GM23338 (cell line): Measurements from ENCODE around the gene CD302. TPM values are rescaled to one million over a fixed set of nuclear protein-coding genes. Genes with fewer than 3 reads are reported as not detected.
A peak's percentile ranks its signal among the peaks of the same experiment; 100 is the strongest.

Experiments
- ATAC-seq: fragments of 200-7000 bp; cut with Tn5 transposase; 3 replicates; pipeline ENCODE4 v1.9.1; 2020
- DNase-seq: peaks from one replicate; pipeline ENCODE4 v3.0.0-alpha.2; 2015; ENCODE audit warnings: low spot score
- H2AFZ ChIP-seq: fragments of 200-600 bp; sonication (generic); 2 replicates; pipeline ENCODE4 v1.8.0; 2016; ENCODE audit warnings: antibody characterized with exemption, mild to moderate bottlenecking, moderate library complexity
- H3F3A ChIP-seq: fragments of 200-600 bp; sonication (generic); replicated peaks from 2 replicates; pipeline ENCODE4 v1.8.0; 2017; ENCODE audit warnings: antibody characterized with exemption, mixed run types, low read depth
- H3K27ac ChIP-seq: fragments of 200-600 bp; sonication (generic); 2 replicates; pipeline ENCODE4 v1.6.1; 2016; ENCODE audit warnings: low read depth
- H3K27me3 ChIP-seq: fragments of 200-600 bp; sonication (generic); 2 replicates; pipeline ENCODE4 v1.8.0; 2016; ENCODE audit warnings: mild to moderate bottlenecking, mixed run types, moderate library complexity; ENCODE audit not compliant: insufficient read depth
- H3K36me3 ChIP-seq: fragments of 200-600 bp; sonication (generic); 2 replicates; pipeline ENCODE4 v1.8.0; 2016; ENCODE audit warnings: mild to moderate bottlenecking; ENCODE audit not compliant: insufficient read depth
- H3K4me1 ChIP-seq: fragments of 200-600 bp; sonication (generic); 2 replicates; pipeline ENCODE4 v1.8.0; 2016; ENCODE audit warnings: mild to moderate bottlenecking, moderate library complexity; ENCODE audit not compliant: insufficient read depth
- H3K4me2 ChIP-seq: fragments of 200-600 bp; sonication (generic); 2 replicates; pipeline ENCODE4 v1.7.1; 2017; ENCODE audit warnings: mixed run types
- H3K4me3 ChIP-seq: fragments of 200-600 bp; sonication (generic); 2 replicates; pipeline ENCODE4 v1.6.1; 2016; ENCODE audit warnings: mixed run types
- H3K79me2 ChIP-seq: fragments of 200-600 bp; sonication (generic); replicated peaks from 2 replicates; pipeline ENCODE4 v1.8.0; 2017; ENCODE audit warnings: mild to moderate bottlenecking; ENCODE audit not compliant: insufficient read depth
- H3K9me2 ChIP-seq: fragments of 200-600 bp; sonication (generic); 2 replicates; pipeline ENCODE4 v1.8.0; 2017; ENCODE audit not compliant: insufficient read depth
- H4K20me1 ChIP-seq: fragments of 200-600 bp; sonication (generic); replicated peaks from 2 replicates; pipeline ENCODE4 v1.8.0; 2017; ENCODE audit warnings: mild to moderate bottlenecking; ENCODE audit not compliant: insufficient read depth
- H3K27ac Mint-ChIP-seq: 2 replicates; pipeline ENCODE4 v1.8.0; 2020; ENCODE audit warnings: inconsistent platforms, mild to moderate bottlenecking, moderate library complexity, mixed read lengths
- H3K27me3 Mint-ChIP-seq: 3 replicates; pipeline ENCODE4 v1.8.0; 2022; ENCODE audit warnings: low read depth, mild to moderate bottlenecking, moderate library complexity, mixed read lengths, inconsistent platforms; ENCODE audit not compliant: insufficient read depth, poor library complexity
- H3K36me3 Mint-ChIP-seq: 3 replicates; pipeline ENCODE4 v1.8.0; 2021; ENCODE audit warnings: low read depth, mild to moderate bottlenecking, inconsistent platforms, moderate library complexity, mixed read lengths
- H3K4me1 Mint-ChIP-seq: 3 replicates; pipeline ENCODE4 v1.8.0; 2020; ENCODE audit warnings: mild to moderate bottlenecking, inconsistent platforms, mixed read lengths
- H3K4me3 Mint-ChIP-seq: 3 replicates; pipeline ENCODE4 v1.8.0; 2021; ENCODE audit warnings: moderate library complexity, mild to moderate bottlenecking, inconsistent platforms, mixed read lengths
- H3K9me3 Mint-ChIP-seq: 3 replicates; pipeline ENCODE4 v1.8.0; 2020; ENCODE audit warnings: moderate library complexity, mild to moderate bottlenecking, inconsistent platforms, mixed read lengths
- CREB1 ChIP-seq: fragments of 250-450 bp; sonication (Bioruptor Pico); IDR thresholded peaks from 2 replicates; pipeline ENCODE4 v1.5.0; 2020; ENCODE audit warnings: low read depth, mild to moderate bottlenecking, moderate library complexity
- CTCF ChIP-seq, 2 experiments: fragments of 200-600 bp in 1 of 2; sonication (generic) in 1 of 2; conservative IDR thresholded peaks; 2 replicates each; pipeline versions ENCODE4 v1.5.1 to v1.6.1; 2016 to 2017; ENCODE audit warnings: antibody characterized with exemption in 2 of 2, low read depth in 2 of 2, mild to moderate bottlenecking in 2 of 2, moderate library complexity in 1 of 2
- ETS1 ChIP-seq: IDR thresholded peaks from 2 replicates; pipeline ENCODE4 v1.6.1; 2016; ENCODE audit warnings: antibody characterized with exemption
- POLR2AphosphoS5 ChIP-seq: IDR thresholded peaks from 2 replicates; pipeline ENCODE4 v1.6.1; 2016; ENCODE audit warnings: antibody characterized with exemption, low read depth
- REST ChIP-seq: IDR thresholded peaks from one replicate; pipeline ENCODE4 v1.6.1; 2018; ENCODE audit warnings: antibody characterized with exemption; ENCODE audit not compliant: unreplicated experiment
- STAT1 ChIP-seq: IDR thresholded peaks from one replicate; pipeline ENCODE4 v1.6.1; 2016; ENCODE audit warnings: antibody characterized with exemption; ENCODE audit not compliant: unreplicated experiment
- ZNF114 ChIP-seq: fragments of 250-450 bp; sonication (Bioruptor Pico); IDR thresholded peaks from 2 replicates; pipeline ENCODE4 v1.5.0; 2020; ENCODE audit warnings: mild to moderate bottlenecking, moderate library complexity
- ZNF462 ChIP-seq: fragments of 250-450 bp; sonication (Bioruptor Pico); IDR thresholded peaks from 2 replicates; pipeline ENCODE4 v1.5.0; 2020; ENCODE audit warnings: mild to moderate bottlenecking, moderate library complexity
- polyA plus RNA-seq: library from polyadenylated mRNA; unstranded; fragments of >200 nt; fragmentation: Nextera tagmentation; extraction: Ambion mirVana; gene quantifications from 2 replicates; pipeline ENCODE4 v1.2.1, GENCODE V29; 2016
- total RNA-seq: library from RNA; depleted of rRNA; stranded (reverse); fragments of >200 nt; shearing (Covaris generic); gene quantifications from 2 replicates; pipeline ENCODE4 v1.2.3, GENCODE V29; 2014

Gene CD302
- total and polyA plus RNA-seq, 2 experiments from 2014 or later = 1.6 to 1.9 TPM

GRCh38 chr2:159808032-159808425 lies 10.0 kb upstream of the CD302 start (continued):
- TF ChIP-seq ZNF462 (CRISPR knock-in tag) = no peak
- TF ChIP-seq POLR2AphosphoS5 = no peak
- TF ChIP-seq ZNF114 (CRISPR knock-in tag) = no peak
- TF ChIP-seq ETS1 = no peak
- no peak for TF ChIP-seq STAT1
- no peak for TF ChIP-seq CREB1 (CRISPR knock-in tag)

GRCh38 chr2:159807183-159808031 lies 9.4 kb upstream of the CD302 start:
- Mint-ChIP-seq H3K4me3 (no peak overlapping the region), H3K27ac (no peak overlapping the region), H3K9me3 (no peaks in the 10 kb centered on the region), H3K27me3 (no peaks in the 10 kb centered on the region), H3K36me3 (no peaks in the 10 kb centered on the region), H3K4me1 (peaks cover 15% of the 10 kb centered on the region; the same call in 2 of the 3 replicates)
- H3K4me3 ChIP-seq = no peak overlapping the region
- no peaks in the 10 kb centered on the region for H3K27me3 ChIP-seq
- DNase-seq (peak; percentile 83), ATAC-seq (peak; percentile 74)
- no peaks in the 10 kb centered on the region for H3K9me2 ChIP-seq
- TF ChIP-seq REST (no peak), CTCF (conservative IDR thresholded peaks at IDR 0.05; ENCODE audit: low read depth in 2 of 2) (peak; percentile 92)
- no peaks in the 10 kb centered on the region for H3K79me2 ChIP-seq
- peaks cover 18% of the 10 kb centered on the region; the same call in 1 of the 2 replicates for H3K4me1 ChIP-seq
- no peaks in the 10 kb centered on the region for H3F3A ChIP-seq
- H2AFZ ChIP-seq = no peak overlapping the region
- H3K27ac ChIP-seq = no peak overlapping the region
- H3K4me2 ChIP-seq = no peak overlapping the region
- H4K20me1 ChIP-seq = no peaks in the 10 kb centered on the region
- H3K36me3 ChIP-seq = no peaks in the 10 kb centered on the region
